Right cardiac atrium (tissue), 5 donors: ENCODE results near the gene RASA3. TPM values are rescaled to one million over a fixed set of nuclear protein-coding genes. Genes with fewer than 3 reads are reported as not detected.

Experiments
- ATAC-seq, 2 donors: fragments of 200-7000 bp; cut with Tn5 transposase; one replicate each; pipeline versions ENCODE4 v1.8.0 to v1.9.1; 2020; ENCODE audit warnings: moderate library complexity in 2 of 2, mild to moderate bottlenecking in 1 of 2
- DNase-seq, 3 donors: peaks; one replicate each; pipeline ENCODE4 v3.0.0-alpha.2; 2020
- H3K27ac ChIP-seq: one replicate; pipeline ENCODE4 v1.5.1; 2013; ENCODE audit warnings: mild to moderate bottlenecking, low read length, control low read depth, moderate library complexity
- H3K27me3 ChIP-seq: one replicate; pipeline ENCODE4 v1.6.1; 2013; ENCODE audit not compliant: control insufficient read depth, insufficient read depth
- H3K4me1 ChIP-seq: one replicate; pipeline ENCODE4 v1.6.1; 2013; ENCODE audit warnings: low read length; ENCODE audit not compliant: control insufficient read depth, insufficient read depth
- H3K4me3 ChIP-seq: one replicate; pipeline ENCODE4 v1.5.1; 2013; ENCODE audit warnings: low read length, control low read depth
- H3K9me3 ChIP-seq: one replicate; pipeline ENCODE4 v1.6.1; 2013; ENCODE audit warnings: low read length; ENCODE audit not compliant: control insufficient read depth
- WGBS: extraction: QIAGEN DNeasy Blood & Tissue Kit; methylation state at CpG from one replicate; pipeline ENCODE4 v1.1.7; 2013; 5-methylcytosine and 5-hydroxymethylcytosine counted together
- intact Hi-C, 4 donors: fragments of 100-400 bp; cut with DNase I; formaldehyde crosslinking; loops; one replicate each; pipeline versions ENCODE4 v1.11.0 to v1.14.0; 2022 to 2023
- polyA plus RNA-seq: library from polyadenylated mRNA; stranded (reverse); fragments of 200-250 nt; gene quantifications from one replicate; pipeline ENCODE4 v1.2.3, GENCODE V29; 2013
- total RNA-seq, 4 donors: library from RNA; stranded (reverse); fragmentation: NEBNext Ultra II Directional; extraction: Animal tissue kit (Norgen Biotek cat#: 25700); gene quantifications; one replicate each; pipeline ENCODE4 v1.2.1, GENCODE V29; 2021
- donor health status: healthy with polysubstance abuse.
- donor health status: DM: no; HTN: yes; CAD: no.
- donor health status: DM: no; HTN: no; CAD: no.
- donor health status: DM: no; HTN: yes; CAD: no; lungs with severe emphysema.
- donor health status: DM: yes; HTN: yes; CAD: no.

Gene RASA3
- total and polyA plus RNA-seq, 5 donors, result 7.4 to 15.5 (median 10.8) TPM

DNA sequence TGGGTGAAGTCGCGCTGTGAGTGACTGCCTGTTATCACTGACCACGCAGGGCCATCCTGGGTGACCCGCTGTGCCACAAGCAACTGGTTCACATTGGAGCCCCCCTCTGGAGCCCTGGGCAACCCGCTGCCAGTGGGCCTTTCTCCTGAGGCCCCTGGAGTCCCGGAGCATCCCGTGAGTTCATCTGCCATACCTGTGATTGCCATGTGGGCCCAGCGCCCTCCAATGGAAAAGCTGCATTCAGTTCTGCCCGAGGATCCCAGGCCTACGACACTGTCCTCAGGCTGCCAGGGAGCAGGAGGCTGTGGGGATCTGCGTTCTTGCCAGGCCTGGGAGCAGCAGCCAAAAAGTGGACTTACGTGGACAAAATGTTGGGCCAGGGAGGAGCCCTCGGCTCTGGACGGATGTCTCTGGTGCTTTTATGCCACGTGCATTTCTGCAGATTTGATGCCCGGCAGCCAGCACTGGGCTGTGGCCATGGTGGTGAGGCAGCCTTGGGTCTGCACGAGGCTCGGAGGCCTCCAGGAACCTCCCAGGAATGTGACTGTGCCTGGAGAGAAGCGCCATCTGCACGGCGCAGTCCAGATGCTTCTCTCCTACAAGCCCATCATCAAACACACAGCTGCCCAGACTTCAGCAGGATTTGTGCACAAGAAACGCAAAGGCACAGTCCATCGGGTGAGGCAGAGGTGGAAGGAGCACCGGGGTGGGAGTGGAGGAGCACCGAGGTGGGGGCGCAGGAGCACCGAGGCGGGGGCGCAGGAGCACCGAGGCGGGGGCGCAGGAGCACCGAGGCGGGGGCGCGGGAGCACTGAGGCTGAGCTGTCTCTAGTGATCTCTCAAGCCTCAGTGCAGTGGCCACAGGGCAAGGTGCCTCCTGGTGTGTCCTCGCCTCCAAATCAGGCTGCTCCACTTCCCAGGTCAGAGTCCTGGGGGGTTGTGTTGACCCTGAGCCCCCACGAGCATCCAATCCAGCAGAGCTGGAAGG, 202.5 kb downstream of the RASA3 start:
- DNase-seq (peak in 1 of 3 donors; percentile 61), ATAC-seq (no peak)
- H3K27ac ChIP-seq, result no peak overlapping the region
- intact Hi-C loops, result no loop called here
- H3K4me1 ChIP-seq, result peaks cover 4% of the 10 kb centered on the region
- H3K9me3 ChIP-seq, result no peaks in the 10 kb centered on the region
- H3K4me3 ChIP-seq, result no peak overlapping the region
- 80% methylated on average over 38 of the region's 38 CpGs for whole genome bisulfite sequencing
- H3K27me3 ChIP-seq, result no peaks in the 10 kb centered on the region

GRCh38 chr13:113928685-113929627, 203.5 kb downstream of the RASA3 start:
- peak; percentile 84 to 93 (median 93) for DNase-seq
- WGBS, result 42% methylated on average over 26 of the region's 26 CpGs
- Histone ChIP-seq H3K9me3 (no peaks in the 10 kb centered on the region), H3K4me3 (no peak overlapping the region), H3K27ac (peak overlapping the region; percentile 3), H3K27me3 (no peaks in the 10 kb centered on the region), H3K4me1 (peaks cover 4% of the 10 kb centered on the region)
- intact Hi-C loops, result no loop called here
- ATAC-seq, result peak; percentile 81 to 88

Other genes with a start within 250 kb of the RASA3 start
- under 1 TPM; 0.21 to 0.76 (median 0.38) TPM for gene C13orf46, start 158.5 kb downstream of the RASA3 start, total RNA-seq
- 0.20 TPM for gene C13orf46, start 158.5 kb downstream of the RASA3 start, polyA plus RNA-seq
- gene CFAP97D2, start 46.6 kb upstream of the RASA3 start, total RNA-seq, result not detected
- not detected for gene CFAP97D2, start 46.6 kb upstream of the RASA3 start, polyA plus RNA-seq
- 10 to 100 TPM; 35.6 to 52.7 (median 41.5) TPM for gene CDC16, start 102.3 kb upstream of the RASA3 start, total RNA-seq
- 39.0 TPM for gene CDC16, start 102.3 kb upstream of the RASA3 start, polyA plus RNA-seq
- 10 to 100 TPM; 25.3 to 28.2 (median 26.5) TPM for gene UPF3A, start 149.0 kb upstream of the RASA3 start, total RNA-seq
- 36.3 TPM for gene UPF3A, start 149.0 kb upstream of the RASA3 start, polyA plus RNA-seq
- 10 to 100 TPM; 10.7 to 12.8 (median 12.6) TPM for gene CHAMP1, start 181.9 kb upstream of the RASA3 start, total RNA-seq
- 5.2 TPM for gene CHAMP1, start 181.9 kb upstream of the RASA3 start, polyA plus RNA-seq